Gastroesophageal sphincter (tissue), 4 donors: ENCODE measurements around the gene GASK1B. TPM values are rescaled to one million over a fixed set of nuclear protein-coding genes. Genes with fewer than 3 reads are reported as not detected.

Source experiments
- ATAC-seq: fragments of 150-250 bp; one replicate; pipeline ENCODE4 v1.9.1; 2016; ENCODE audit warnings: mild to moderate bottlenecking, moderate library complexity
- H3K27ac ChIP-seq, 4 donors: fragments of 200-600 bp; sonication (generic) in 3 of 4; 1 replicate in 3 of 4; 2 replicates in 1 of 4; pipeline ENCODE4 v1.5.1; 2016 to 2019
- H3K27me3 ChIP-seq: fragments of 200-600 bp; sonication (generic); one replicate; pipeline ENCODE4 v1.5.1; 2019
- H3K36me3 ChIP-seq, 2 donors: fragments of 200-600 bp; sonication (generic); one replicate each; pipeline ENCODE4 v1.5.1; 2019; ENCODE audit warnings: control low read depth in 1 of 2
- H3K4me1 ChIP-seq, 3 donors: fragments of 200-600 bp; sonication (generic); 1 replicate in 2 of 3; 2 replicates in 1 of 3; pipeline ENCODE4 v1.5.1; 2016 to 2019; ENCODE audit warnings: control low read depth in 2 of 3
- H3K4me3 ChIP-seq, 2 donors: fragments of 200-600 bp; sonication (generic); one replicate each; pipeline ENCODE4 v1.5.1; 2019; ENCODE audit warnings: mild to moderate bottlenecking in 1 of 2, moderate library complexity in 1 of 2
- H3K9me3 ChIP-seq, 3 donors: fragments of 200-600 bp; sonication (generic); one replicate each; pipeline ENCODE4 v1.5.1; 2017 to 2019; ENCODE audit warnings: control low read depth in 2 of 3
- CTCF ChIP-seq, 4 experiments: fragments of 200-600 bp in 2 of 4; fragments of 450-650 bp in 2 of 4; sonication (generic) in 1 of 4; IDR thresholded peaks; one replicate each; pipeline ENCODE4 v1.5.1; 2017 to 2019; ENCODE audit warnings: antibody characterized with exemption in 4 of 4, mild to moderate bottlenecking in 2 of 4, moderate library complexity in 2 of 4
- EP300 ChIP-seq: sonication (generic); formaldehyde crosslinking; IDR thresholded peaks from one replicate; pipeline ENCODE4 v1.6.1; 2017; ENCODE audit warnings: antibody characterized with exemption, mild to moderate bottlenecking
- POLR2A ChIP-seq, 2 donors: fragments of 450-650 bp; IDR thresholded peaks; one replicate each; pipeline ENCODE4 v1.6.1; 2017; ENCODE audit warnings: antibody characterized with exemption in 2 of 2, mild to moderate bottlenecking in 2 of 2, moderate library complexity in 1 of 2
- POLR2AphosphoS5 ChIP-seq: sonication (generic); formaldehyde crosslinking; IDR thresholded peaks from one replicate; pipeline ENCODE4 v1.6.1; 2017; ENCODE audit warnings: antibody characterized with exemption
- WGBS, 2 donors: methylation state at CpG; one replicate each; pipeline ENCODE4 v1.1.5; 2018; ENCODE audit warnings: low coverage in 1 of 2; 5-methylcytosine and 5-hydroxymethylcytosine counted together
- total RNA-seq, 4 donors: library from RNA; depleted of rRNA; stranded (reverse); fragments of >200 nt; gene quantifications; one replicate each; pipeline ENCODE4 v1.1.0, GENCODE V29; 2016

The GASK1B gene
- total RNA-seq, 4 donors from 2014 or later, result 33.8 to 66.6 (median 42.0) TPM

- no peak overlapping the region for H3K4me3 ChIP-seq
- TF ChIP-seq EP300, result no peak
- no peak for TF ChIP-seq POLR2AphosphoS5
- no peak for TF ChIP-seq CTCF (IDR thresholded peaks at IDR 0.05)
- TF ChIP-seq POLR2A (IDR thresholded peaks at IDR 0.05), result no peak
- no peak overlapping the region for H3K27ac ChIP-seq
Measured at GRCh38 chr4:158176776-158177175, 4.0 kb upstream of the GASK1B start.

GRCh38 chr4:158176108-158176507 lies 3.3 kb upstream of the GASK1B start:
- Histone ChIP-seq H3K4me1 (peaks cover 0 to 27% (median 0%) of the 10 kb centered on the region in 3 donors), H3K27me3 (no peaks in the 10 kb centered on the region), H3K9me3 (no peaks in the 10 kb centered on the region), H3K27ac (no peak overlapping the region), H3K36me3 (no peaks in the 10 kb centered on the region), H3K4me3 (no peak overlapping the region)
- 51 to 80% methylated on average over 1 to 2 of the region's 2 CpGs for WGBS, 2 donors
- TF ChIP-seq POLR2AphosphoS5, result no peak
- no peak for TF ChIP-seq CTCF (IDR thresholded peaks at IDR 0.05)
- TF ChIP-seq POLR2A (IDR thresholded peaks at IDR 0.05), result no peak
- TF ChIP-seq EP300, result no peak
- ATAC-seq, result no peak

More at GRCh38 chr4:158176776-158177175, 4.0 kb upstream of the GASK1B start:
- Histone ChIP-seq H3K27me3 (no peaks in the 10 kb centered on the region), H3K4me1 (peaks cover 0 to 24% (median 0%) of the 10 kb centered on the region in 3 donors), H3K9me3 (no peaks in the 10 kb centered on the region), H3K36me3 (no peaks in the 10 kb centered on the region)
- no peak for ATAC-seq

- peak; percentile 39 for TF ChIP-seq POLR2AphosphoS5
- TF ChIP-seq CTCF (IDR thresholded peaks at IDR 0.05), result peak in 3 of 4 experiments; percentile 39 to 60 (median 47)
- no peak for TF ChIP-seq EP300
- no peak for TF ChIP-seq POLR2A (IDR thresholded peaks at IDR 0.05)
- Histone ChIP-seq H3K4me3 (peak overlapping the region; percentile 31 to 58), H3K36me3 (no peaks in the 10 kb centered on the region), H3K9me3 (no peaks in the 10 kb centered on the region), H3K4me1 (peaks cover 0 to 38% (median 0%) of the 10 kb centered on the region in 3 donors), H3K27me3 (no peaks in the 10 kb centered on the region), H3K27ac (peak overlapping the region; percentile 31 to 84 (median 77))
- peak; percentile 51 for ATAC-seq
- WGBS, 2 donors, result no CpG with 5 or more reads among the region's 42 CpGs
Measured at GRCh38 chr4:158170691-158171561, 1.9 kb downstream of the GASK1B start.

- Histone ChIP-seq H3K9me3 (no peaks in the 10 kb centered on the region), H3K27ac (peak overlapping the region; percentile 47 to 84 (median 77)), H3K4me3 (peak overlapping the region; percentile 31 to 58), H3K36me3 (no peaks in the 10 kb centered on the region), H3K4me1 (peaks cover 0 to 46% (median 0%) of the 10 kb centered on the region in 3 donors), H3K27me3 (no peaks in the 10 kb centered on the region)
- 18 to 21% methylated on average over 9 to 13 of the region's 18 CpGs for WGBS, 2 donors
- peak; percentile 11 for ATAC-seq
- TF ChIP-seq POLR2AphosphoS5 (no peak), EP300 (no peak), CTCF (IDR thresholded peaks at IDR 0.05) (no peak), POLR2A (IDR thresholded peaks at IDR 0.05) (no peak)
Measured at GRCh38 chr4:158169931-158170690, 2.7 kb downstream of the GASK1B start.
